ENCODE results near the gene FOXA1. TPM values are rescaled to one million over a fixed set of nuclear protein-coding genes. Genes with fewer than 3 reads are reported as not detected.

Gene FOXA1
- total RNA-seq, 2 experiments from 2014 or later = not detected

GRCh38 chr14:37617864-37618365 lies 22.9 kb upstream of the FOXA1 start:
- peaks cover 11% of the 10 kb centered on the region for H3K9me3 Mint-ChIP-seq

DNA sequence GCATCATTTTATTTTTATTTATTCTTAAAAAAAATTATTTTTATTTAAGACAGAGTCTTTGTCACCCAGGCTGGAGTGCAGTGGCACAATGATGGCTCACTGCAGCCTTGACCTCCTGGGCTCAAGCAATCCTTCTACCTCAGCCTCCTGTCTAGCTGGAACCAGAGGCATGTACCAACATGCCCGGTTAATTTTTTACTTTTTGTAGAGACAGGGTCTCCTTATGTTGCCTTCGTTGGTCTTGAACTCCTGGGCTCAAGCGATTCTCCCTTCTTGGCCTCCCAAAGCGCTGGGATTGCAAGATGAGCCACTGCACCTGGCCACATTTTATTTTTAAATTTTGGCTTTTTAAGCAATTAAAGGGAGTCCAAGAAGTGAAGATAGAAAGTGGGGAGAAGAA lies 21.8 kb upstream of the FOXA1 start:
- Mint-ChIP-seq H3K27me3 (peaks cover 2% of the 10 kb centered on the region), H3K4me3 (no peak overlapping the region), H3K4me1 (no peaks in the 10 kb centered on the region), H3K9me3 (peaks cover 11% of the 10 kb centered on the region), H3K27ac (no peak overlapping the region), H3K36me3 (ENCODE audit: low read depth) (no peaks in the 10 kb centered on the region)
- DNase-seq = no peak
- CTCF ChIA-PET = no interaction called here
- POLR2A ChIA-PET = interaction anchor here (0.6 kb wide), 1 partner anchor 11 kb away, joined by 3 read pairs; no protein-coding TSS in a partner anchor

More at GRCh38 chr14:37617864-37618365, 22.9 kb upstream of the FOXA1 start:
- Mint-ChIP-seq H3K36me3 (ENCODE audit: low read depth) (no peaks in the 10 kb centered on the region), H3K27ac (no peak overlapping the region), H3K4me3 (no peak overlapping the region), H3K27me3 (peaks cover 5% of the 10 kb centered on the region), H3K4me1 (no peaks in the 10 kb centered on the region)
- DNase-seq = no peak
- ChIA-PET CTCF (no interaction called here), POLR2A (no interaction called here)

- Mint-ChIP-seq H3K27ac (no peak overlapping the region), H3K4me1 (no peaks in the 10 kb centered on the region), H3K27me3 (no peaks in the 10 kb centered on the region)
These were observed 20.7 kb upstream of the FOXA1 start for GRCh38 chr14:37615582-37616289.

GRCh38 chr14:37610945-37611523 lies 16.0 kb upstream of the FOXA1 start:
- Mint-ChIP-seq H3K36me3 (ENCODE audit: low read depth) (no peaks in the 10 kb centered on the region), H3K4me1 (no peaks in the 10 kb centered on the region), H3K27me3 (no peaks in the 10 kb centered on the region), H3K27ac (no peak overlapping the region), H3K4me3 (no peak overlapping the region), H3K9me3 (peaks cover 14% of the 10 kb centered on the region)
- ChIA-PET POLR2A (no interaction called here), CTCF (no interaction called here)
- no peak for DNase-seq

More at GRCh38 chr14:37615582-37616289, 20.7 kb upstream of the FOXA1 start:
- POLR2A ChIA-PET = no interaction called here
- Mint-ChIP-seq H3K36me3 (ENCODE audit: low read depth) (no peaks in the 10 kb centered on the region), H3K9me3 (peaks cover 18% of the 10 kb centered on the region), H3K4me3 (no peak overlapping the region)
- CTCF ChIA-PET = no interaction called here
- no peak for DNase-seq

DNA sequence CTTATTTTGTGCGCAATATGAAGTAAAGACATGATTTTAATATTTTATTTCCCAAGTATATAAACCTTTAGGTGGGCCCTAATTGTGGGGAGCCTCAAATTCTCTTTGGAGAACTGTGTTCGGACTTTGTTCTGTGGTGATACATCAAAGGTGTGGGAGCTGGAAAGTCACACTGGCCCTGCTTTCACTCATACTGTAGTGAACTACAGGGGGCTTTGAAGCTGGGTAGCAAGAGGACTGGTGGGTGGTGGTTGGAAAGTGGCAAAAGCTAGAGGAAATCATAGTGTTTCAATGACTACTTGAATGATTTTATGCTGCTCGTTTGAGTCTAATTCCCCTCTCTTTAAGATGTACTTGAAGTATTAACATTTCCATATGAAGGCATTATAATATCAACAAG lies 13.6 kb upstream of the FOXA1 start:
- DNase-seq = no peak
- peaks cover 6% of the 10 kb centered on the region for H3K9me3 Mint-ChIP-seq
- no peak overlapping the region for H3K27ac Mint-ChIP-seq
- ChIA-PET POLR2A (no interaction called here), CTCF (no interaction called here)
- no peaks in the 10 kb centered on the region for H3K4me1 Mint-ChIP-seq
- H3K36me3 Mint-ChIP-seq (ENCODE audit: low read depth) = no peaks in the 10 kb centered on the region
- H3K4me3 Mint-ChIP-seq = no peak overlapping the region
- peaks cover under 1% of the 10 kb centered on the region for H3K27me3 Mint-ChIP-seq

GRCh38 chr14:37606678-37607077 lies 11.6 kb upstream of the FOXA1 start:
- H3K27ac Mint-ChIP-seq = no peak overlapping the region
- H3K4me3 Mint-ChIP-seq = no peak overlapping the region
- no peaks in the 10 kb centered on the region for H3K4me1 Mint-ChIP-seq
- ChIA-PET POLR2A (no interaction called here), CTCF (no interaction called here)
- peaks cover 8% of the 10 kb centered on the region for H3K27me3 Mint-ChIP-seq
- H3K9me3 Mint-ChIP-seq = peaks cover 5% of the 10 kb centered on the region
- DNase-seq = no peak
- H3K36me3 Mint-ChIP-seq (ENCODE audit: low read depth) = no peaks in the 10 kb centered on the region

GRCh38 chr14:37603688-37604251 lies 8.7 kb upstream of the FOXA1 start:
- POLR2A ChIA-PET = no interaction called here
- no peak overlapping the region for H3K4me3 Mint-ChIP-seq
- peaks cover 4% of the 10 kb centered on the region for H3K9me3 Mint-ChIP-seq
- no peak overlapping the region for H3K27ac Mint-ChIP-seq
- H3K27me3 Mint-ChIP-seq = peaks cover 32% of the 10 kb centered on the region
- H3K36me3 Mint-ChIP-seq (ENCODE audit: low read depth) = peaks cover 2% of the 10 kb centered on the region
- DNase-seq = no peak
- CTCF ChIA-PET = no interaction called here
- H3K4me1 Mint-ChIP-seq = peaks cover 2% of the 10 kb centered on the region

DNA sequence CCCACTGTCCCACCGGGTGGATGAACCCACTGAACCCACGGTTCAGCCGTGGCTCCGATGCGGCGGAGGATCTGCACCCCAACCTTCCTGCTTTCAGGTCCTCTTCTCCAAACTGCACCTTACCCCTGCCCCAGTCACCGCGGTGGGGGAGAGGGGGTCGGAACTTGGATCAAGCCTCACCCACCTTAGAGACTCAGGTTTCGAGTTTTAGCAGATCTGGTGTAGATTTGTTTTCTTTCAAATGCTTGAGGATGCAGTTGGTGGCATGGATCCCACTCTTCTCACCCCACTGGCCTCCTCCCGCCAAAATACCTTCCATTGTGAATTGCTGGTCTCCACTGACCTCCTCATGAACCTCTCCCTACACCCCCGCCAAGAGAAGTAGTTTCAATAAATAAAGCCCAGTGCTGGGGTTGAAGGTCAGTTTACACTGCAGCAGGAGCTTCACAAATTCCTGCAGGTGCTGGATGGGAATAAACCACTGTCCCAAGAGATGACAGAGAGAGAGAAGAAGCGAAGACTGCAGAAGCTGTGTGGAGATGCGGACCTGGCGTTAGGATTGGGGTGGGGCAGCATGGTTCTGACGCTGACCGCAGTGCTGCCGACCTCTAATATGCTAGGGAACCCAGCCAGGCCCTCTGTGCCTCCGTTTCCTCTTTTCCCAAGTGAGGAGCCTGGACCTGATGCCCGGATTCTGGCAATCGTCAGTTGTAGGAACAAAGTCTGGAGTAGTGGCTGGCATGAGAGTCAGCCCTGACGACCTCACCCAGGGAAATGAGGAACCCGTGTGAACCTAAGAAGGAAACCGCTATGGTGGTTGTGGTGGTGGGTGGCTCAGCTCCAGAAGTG lies 7.8 kb upstream of the FOXA1 start:
- Mint-ChIP-seq H3K9me3 (peaks cover 6% of the 10 kb centered on the region), H3K4me1 (peaks cover 3% of the 10 kb centered on the region), H3K36me3 (ENCODE audit: low read depth) (peaks cover 4% of the 10 kb centered on the region), H3K27me3 (peaks cover 39% of the 10 kb centered on the region), H3K4me3 (no peak overlapping the region), H3K27ac (no peak overlapping the region)
- POLR2A ChIA-PET = no interaction called here
- CTCF ChIA-PET = no interaction called here
- DNase-seq = no peak

DNA sequence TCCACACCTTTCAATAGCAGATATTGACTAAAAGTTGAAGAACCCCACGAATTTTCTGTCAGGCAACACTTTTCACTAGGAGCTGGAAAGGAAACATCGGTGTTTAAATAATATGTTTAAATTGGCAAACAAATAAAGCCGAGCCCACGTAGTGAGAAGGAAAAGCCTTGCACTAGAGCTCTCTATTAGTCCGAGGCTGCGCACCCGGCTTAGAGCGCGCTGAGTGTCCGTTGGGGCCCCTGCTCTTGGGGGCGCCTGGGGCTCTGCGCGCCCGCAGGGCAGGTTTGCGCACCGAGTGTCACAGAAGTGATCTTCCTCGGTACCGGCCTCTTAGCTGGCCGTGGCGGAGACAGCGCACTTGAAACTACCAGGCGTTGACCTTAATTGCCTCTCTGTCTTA lies 6.8 kb upstream of the FOXA1 start:
- Mint-ChIP-seq H3K9me3 (peaks cover 6% of the 10 kb centered on the region), H3K36me3 (ENCODE audit: low read depth) (peaks cover 4% of the 10 kb centered on the region), H3K27me3 (peaks cover 48% of the 10 kb centered on the region), H3K27ac (no peak overlapping the region), H3K4me1 (peaks cover 5% of the 10 kb centered on the region), H3K4me3 (no peak overlapping the region)
- ChIA-PET POLR2A (no interaction called here), CTCF (no interaction called here)
- no peak for DNase-seq

DNA sequence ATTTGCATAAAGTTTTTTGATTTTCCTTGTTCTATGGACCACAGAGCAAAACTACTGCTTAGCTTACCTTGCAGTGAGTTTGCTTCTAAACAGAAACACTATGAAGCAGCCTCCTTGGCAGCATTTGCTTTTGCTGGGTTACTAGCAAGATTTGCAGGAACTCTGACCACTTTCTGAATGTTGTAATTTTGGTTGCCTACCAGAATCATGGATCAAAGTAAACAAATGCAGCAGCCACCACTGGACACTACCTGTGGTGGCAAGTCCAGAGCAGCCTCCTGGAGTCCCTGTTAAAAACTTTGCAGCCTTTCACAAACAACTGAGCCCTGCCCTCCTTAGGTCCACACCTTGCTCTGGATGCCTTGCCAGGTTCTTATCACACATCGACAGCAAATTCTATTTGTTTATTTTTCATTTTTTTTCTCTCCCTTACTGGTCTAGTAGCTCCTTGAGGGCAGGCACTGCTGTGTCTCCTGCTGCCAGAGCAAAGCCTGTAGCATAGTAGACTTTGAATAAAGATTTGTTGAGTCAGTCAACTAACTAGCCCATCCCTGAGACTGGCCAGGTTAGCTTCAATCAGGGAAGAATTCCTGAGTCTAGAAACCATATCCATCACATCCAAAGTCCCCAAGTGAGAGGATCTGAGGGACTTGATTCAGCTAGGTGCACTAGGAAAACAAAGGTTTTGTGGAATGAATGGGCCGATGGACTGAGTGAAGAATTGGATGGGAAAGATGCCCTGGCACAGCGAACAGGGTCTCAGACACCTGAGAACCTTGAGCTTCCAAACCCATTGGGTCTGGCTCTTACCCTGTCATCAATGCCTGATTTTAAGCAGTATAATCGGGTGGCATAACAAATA lies 6.1 kb upstream of the FOXA1 start:
- Mint-ChIP-seq H3K27ac (no peak overlapping the region), H3K27me3 (peaks cover 55% of the 10 kb centered on the region), H3K36me3 (ENCODE audit: low read depth) (peaks cover 4% of the 10 kb centered on the region), H3K4me3 (no peak overlapping the region), H3K9me3 (peaks cover 6% of the 10 kb centered on the region), H3K4me1 (peaks cover 8% of the 10 kb centered on the region)
- ChIA-PET POLR2A (no interaction called here), CTCF (no interaction called here)
- DNase-seq = no peak

DNA sequence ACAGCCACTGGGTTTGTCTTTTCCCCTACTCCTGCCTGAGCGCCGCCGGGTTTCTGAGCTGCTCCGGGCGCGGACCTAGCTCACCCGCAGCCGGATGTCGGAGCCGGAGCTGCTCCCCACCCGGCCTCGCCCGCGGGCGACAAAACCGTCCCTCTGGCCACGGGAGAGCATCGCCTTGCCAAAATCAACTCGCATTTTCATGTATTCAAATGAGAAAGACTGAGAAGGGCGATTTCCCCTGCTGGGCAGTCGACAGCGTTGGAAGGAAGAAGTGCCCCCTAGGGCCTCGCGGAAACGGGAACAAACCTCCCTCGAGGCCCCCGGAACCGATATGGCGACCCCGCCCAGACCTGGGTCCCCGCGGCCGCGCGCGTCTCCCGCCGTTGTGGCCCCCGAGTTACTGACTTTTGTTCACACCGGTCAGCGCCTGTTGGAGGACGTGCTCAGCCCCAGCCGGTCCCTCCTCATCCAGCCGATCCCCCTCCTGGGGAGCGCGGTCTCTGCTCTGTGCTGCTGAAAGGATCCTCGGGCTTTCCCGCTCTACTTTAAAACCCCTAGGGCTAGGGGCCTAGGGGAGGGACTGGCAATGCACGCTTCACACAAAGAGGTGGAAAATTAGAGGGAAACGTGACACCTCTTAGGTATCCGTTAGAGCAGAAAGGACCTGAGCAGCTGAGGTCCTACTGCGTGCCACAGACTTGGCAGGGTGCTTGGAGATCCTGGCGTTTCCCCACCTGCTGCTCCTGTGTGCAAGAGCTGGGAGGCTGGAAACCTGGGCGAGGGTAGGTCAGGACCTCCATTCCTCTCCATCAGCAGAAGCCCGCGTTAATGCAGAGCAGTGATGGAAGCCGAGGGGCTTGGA lies 4.7 kb upstream of the FOXA1 start:
- CTCF ChIA-PET = no interaction called here
- Mint-ChIP-seq H3K27ac (no peak overlapping the region), H3K27me3 (peaks cover 63% of the 10 kb centered on the region), H3K36me3 (ENCODE audit: low read depth) (peaks cover 7% of the 10 kb centered on the region), H3K4me1 (peaks cover 12% of the 10 kb centered on the region), H3K9me3 (peaks cover 6% of the 10 kb centered on the region), H3K4me3 (no peak overlapping the region)
- no peak for DNase-seq
- POLR2A ChIA-PET = no interaction called here
